Activated CD4-positive, alpha-beta memory T cell treated with anti-CD3 and anti-CD28 coated beads, Interleukin-2, amount 10 ng/mL, durations not matched to agents 7 days and 5 days (primary cell): ENCODE measurements around the gene NOSTRIN. TPM values are rescaled to one million over a fixed set of nuclear protein-coding genes. Genes with fewer than 3 reads are reported as not detected.

Source experiments
- CTCF ChIA-PET: fragments of 350-600 bp; sonication (Branson Sonifier 250); formaldehyde crosslinking; loops from one replicate; lab custom pipeline; 2021; ENCODE audit warnings: antibody characterized with exemption, inconsistent platforms; lab: Charles Lee
- POLR2A ChIA-PET: fragments of 350-600 bp; sonication (Branson Sonifier 250); formaldehyde crosslinking; loops from one replicate; lab custom pipeline; 2021; ENCODE audit warnings: antibody characterized with exemption; lab: Charles Lee
- DNase-seq: peaks from one replicate; pipeline ENCODE4 v3.0.0-alpha.2; 2020
- H3K27ac Mint-ChIP-seq: one replicate; pipeline ENCODE4 v1.8.0; 2021; ENCODE audit warnings: mild to moderate bottlenecking, mixed read lengths
- H3K27me3 Mint-ChIP-seq: one replicate; pipeline ENCODE4 v1.8.0; 2021; ENCODE audit warnings: mixed read lengths
- H3K36me3 Mint-ChIP-seq: one replicate; pipeline ENCODE4 v1.8.0; 2021; ENCODE audit warnings: low read depth, mixed read lengths
- H3K4me1 Mint-ChIP-seq: one replicate; pipeline ENCODE4 v1.8.0; 2021; ENCODE audit warnings: mixed read lengths
- H3K4me3 Mint-ChIP-seq: one replicate; pipeline ENCODE4 v1.8.0; 2021; ENCODE audit warnings: mild to moderate bottlenecking, mixed read lengths
- H3K9me3 Mint-ChIP-seq: one replicate; pipeline ENCODE4 v1.8.0; 2021; ENCODE audit warnings: mixed read lengths
- total RNA-seq, 2 experiments: library from RNA; stranded (reverse); gene quantifications; one replicate each; pipeline ENCODE4 v1.2.3, GENCODE V29; 2021

NOSTRIN gene
- total RNA-seq, 2 experiments from 2014 or later = not detected

DNA sequence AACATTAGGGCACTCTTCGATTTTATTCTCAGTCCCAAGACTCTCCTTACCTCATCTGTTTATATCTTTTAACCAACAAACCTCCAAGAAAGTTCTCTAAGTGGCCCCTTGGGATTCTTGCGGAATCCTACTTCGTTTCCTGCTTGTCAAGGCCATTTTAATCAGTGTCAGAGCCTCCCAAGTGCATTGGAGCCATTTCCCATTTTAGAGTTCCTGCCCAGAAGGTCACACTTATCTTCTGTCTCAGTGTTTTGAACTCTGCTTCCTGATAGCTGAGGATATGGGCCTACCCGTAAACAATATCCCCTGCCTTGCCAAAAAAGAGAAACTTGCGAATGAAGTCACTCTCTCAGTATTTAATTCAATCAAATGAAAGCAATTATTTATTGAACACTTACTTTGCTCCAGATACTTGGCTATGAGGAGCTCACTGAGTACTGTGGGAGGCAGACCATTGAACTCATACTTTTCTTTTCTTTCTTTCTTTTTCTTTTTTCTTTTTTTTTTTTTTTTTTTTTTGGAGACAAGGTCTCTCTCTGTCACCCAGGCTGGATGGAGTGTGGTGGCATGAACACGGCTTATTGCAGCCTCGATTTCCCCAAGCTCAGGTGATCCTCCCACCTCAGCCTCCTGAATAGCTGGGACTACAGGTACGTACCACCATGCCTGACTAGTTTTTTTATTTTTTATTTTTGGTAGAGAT lies 5.7 kb upstream of the NOSTRIN start:
- Mint-ChIP-seq H3K27ac (no peak overlapping the region), H3K27me3 (peaks cover 2% of the 10 kb centered on the region), H3K9me3 (no peaks in the 10 kb centered on the region), H3K36me3 (no peaks in the 10 kb centered on the region), H3K4me1 (peaks cover 2% of the 10 kb centered on the region), H3K4me3 (no peak overlapping the region)
- CTCF ChIA-PET = interaction anchor here (0.8 kb wide), 1 partner anchor 30 kb away, joined by 4 read pairs; no protein-coding TSS in a partner anchor
- no peak for DNase-seq
- POLR2A ChIA-PET = no interaction called here

DNA sequence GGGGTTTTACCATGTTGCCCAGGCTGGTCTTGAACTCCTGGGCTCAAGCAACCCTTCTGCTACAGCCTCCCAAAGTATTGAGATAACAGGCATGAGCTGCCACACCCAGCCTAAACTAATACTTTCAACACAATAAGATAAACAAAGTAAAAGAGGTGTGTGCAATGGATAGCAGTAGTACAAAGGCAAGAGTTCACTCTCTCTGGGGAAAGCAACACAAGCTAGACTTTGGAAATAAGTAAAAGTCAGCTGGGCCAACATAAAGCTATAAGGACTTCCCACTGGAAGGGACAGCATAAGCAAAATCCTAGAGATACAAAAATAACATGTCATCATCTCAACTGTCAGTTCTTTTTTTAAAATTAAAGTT lies 5.2 kb upstream of the NOSTRIN start:
- H3K27ac Mint-ChIP-seq = no peak overlapping the region
- ChIA-PET CTCF (interaction anchor here (0.8 kb wide), 1 partner anchor 31 kb away, joined by 4 read pairs; no protein-coding TSS in a partner anchor), POLR2A (interaction anchor here (1.0 kb wide), 1 partner anchor 37 kb away, joined by 3 read pairs; no protein-coding TSS in a partner anchor)

DNA sequence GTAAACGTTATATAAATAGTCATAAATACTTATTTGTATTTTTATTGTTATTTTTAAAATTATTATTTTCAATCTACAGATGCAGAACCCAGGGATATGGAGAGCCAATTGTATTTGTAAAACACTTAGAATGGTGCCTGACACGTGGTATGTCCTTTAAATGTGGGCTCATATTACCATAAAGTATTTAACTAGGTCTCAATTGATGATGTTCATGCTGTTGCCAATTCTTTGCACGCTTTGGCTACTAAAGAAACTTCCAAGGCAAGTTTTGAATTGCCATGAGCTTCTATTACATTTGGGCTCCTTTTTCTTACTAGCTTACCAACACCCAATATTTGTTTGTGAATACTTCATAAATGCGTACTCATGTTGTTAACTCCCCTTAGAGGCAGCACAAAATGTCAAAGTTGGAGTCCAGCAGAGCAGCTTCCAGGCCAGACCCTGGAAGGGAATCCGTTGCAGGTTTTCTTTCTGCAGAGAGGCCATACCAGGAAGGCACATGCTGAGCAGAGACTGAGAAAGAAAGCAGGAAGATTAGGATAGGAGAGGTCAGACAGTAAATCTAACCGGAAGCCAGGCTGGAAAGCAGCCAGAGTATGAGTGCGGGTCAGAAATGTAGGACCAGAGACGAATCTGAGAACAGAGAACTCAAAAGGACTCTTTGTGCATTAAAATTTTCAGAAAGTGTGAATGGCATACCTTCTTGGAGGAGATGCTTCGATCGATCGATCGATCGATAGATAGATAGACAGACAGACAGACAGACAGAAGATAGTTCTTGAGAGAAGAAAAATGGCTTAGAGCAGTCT lies 4.2 kb upstream of the NOSTRIN start:
- no peak for DNase-seq
- CTCF ChIA-PET = no interaction called here
- POLR2A ChIA-PET = interaction anchor here (1.0 kb wide), 1 partner anchor 36 kb away, joined by 3 read pairs; no protein-coding TSS in a partner anchor
- no peaks in the 10 kb centered on the region for H3K36me3 Mint-ChIP-seq
- H3K27ac Mint-ChIP-seq = no peak overlapping the region
- no peaks in the 10 kb centered on the region for H3K9me3 Mint-ChIP-seq
- H3K4me1 Mint-ChIP-seq = peaks cover 17% of the 10 kb centered on the region
- H3K4me3 Mint-ChIP-seq = no peak overlapping the region
- peaks cover 2% of the 10 kb centered on the region for H3K27me3 Mint-ChIP-seq

More for the DNA sequence above, 5.2 kb upstream of the NOSTRIN start:
- no peak for DNase-seq
- Mint-ChIP-seq H3K9me3 (no peaks in the 10 kb centered on the region), H3K4me1 (peaks cover 7% of the 10 kb centered on the region), H3K36me3 (no peaks in the 10 kb centered on the region), H3K27me3 (peaks cover 2% of the 10 kb centered on the region), H3K4me3 (no peak overlapping the region)

DNA sequence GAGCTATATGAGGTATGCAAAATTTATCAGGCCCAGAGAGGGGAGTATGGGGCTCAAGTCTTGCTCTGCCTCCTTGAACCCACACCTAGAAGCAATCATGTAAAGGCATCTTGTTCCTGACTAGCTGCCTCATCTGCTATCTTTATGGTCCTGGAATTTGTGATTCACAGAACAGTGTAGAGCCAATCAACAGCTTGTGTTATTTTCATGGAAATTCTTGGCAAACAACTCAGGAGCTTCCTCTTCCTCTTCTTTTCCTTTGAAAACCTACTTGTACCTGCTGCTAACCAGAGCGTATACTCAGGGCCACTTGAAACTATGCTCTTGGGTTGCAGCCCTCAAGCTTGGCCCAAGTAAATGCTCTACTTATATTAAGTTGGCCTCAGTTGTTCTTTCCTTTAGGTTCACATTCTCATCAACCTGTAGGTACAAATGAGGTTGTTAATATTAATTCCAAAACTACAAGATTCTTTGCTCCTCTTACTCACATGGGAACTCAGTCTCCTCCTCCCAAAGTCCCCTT lies 3.5 kb upstream of the NOSTRIN start:
- H3K36me3 Mint-ChIP-seq = no peaks in the 10 kb centered on the region
- H3K4me3 Mint-ChIP-seq = no peak overlapping the region
- CTCF ChIA-PET = no interaction called here

DNA sequence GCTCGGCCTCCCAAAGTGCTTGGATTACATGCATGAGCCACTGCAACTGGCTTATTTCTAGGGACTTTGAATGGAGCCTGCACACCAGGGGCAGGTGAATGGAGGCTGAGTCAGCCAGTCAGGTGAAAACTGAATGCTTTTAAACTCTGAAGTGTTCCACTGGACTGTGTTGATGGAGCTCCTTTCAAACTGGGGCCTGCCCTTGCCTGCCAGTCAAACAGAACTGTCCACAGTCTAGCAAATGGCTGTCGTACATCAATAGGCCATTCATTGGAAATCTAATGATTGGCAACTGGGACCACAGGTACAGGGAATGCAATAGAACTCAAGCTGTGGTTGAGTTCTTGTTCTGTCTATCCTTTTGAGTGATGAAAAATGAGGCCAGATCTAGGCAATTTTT lies 966 bp upstream of the NOSTRIN start:
- Mint-ChIP-seq H3K9me3 (no peaks in the 10 kb centered on the region), H3K27ac (no peak overlapping the region), H3K27me3 (no peaks in the 10 kb centered on the region), H3K36me3 (no peaks in the 10 kb centered on the region), H3K4me3 (no peak overlapping the region), H3K4me1 (peaks cover 19% of the 10 kb centered on the region)
- DNase-seq = no peak
- ChIA-PET CTCF (no interaction called here), POLR2A (no interaction called here)

More for the DNA sequence above, 3.5 kb upstream of the NOSTRIN start:
- no peaks in the 10 kb centered on the region for H3K9me3 Mint-ChIP-seq
- peaks cover 1% of the 10 kb centered on the region for H3K27me3 Mint-ChIP-seq
- DNase-seq = no peak
- peaks cover 19% of the 10 kb centered on the region for H3K4me1 Mint-ChIP-seq
- POLR2A ChIA-PET = interaction anchor here (0.5 kb wide), 1 partner anchor 418 kb away, joined by 3 read pairs; no protein-coding TSS in a partner anchor
- H3K27ac Mint-ChIP-seq = no peak overlapping the region

DNA sequence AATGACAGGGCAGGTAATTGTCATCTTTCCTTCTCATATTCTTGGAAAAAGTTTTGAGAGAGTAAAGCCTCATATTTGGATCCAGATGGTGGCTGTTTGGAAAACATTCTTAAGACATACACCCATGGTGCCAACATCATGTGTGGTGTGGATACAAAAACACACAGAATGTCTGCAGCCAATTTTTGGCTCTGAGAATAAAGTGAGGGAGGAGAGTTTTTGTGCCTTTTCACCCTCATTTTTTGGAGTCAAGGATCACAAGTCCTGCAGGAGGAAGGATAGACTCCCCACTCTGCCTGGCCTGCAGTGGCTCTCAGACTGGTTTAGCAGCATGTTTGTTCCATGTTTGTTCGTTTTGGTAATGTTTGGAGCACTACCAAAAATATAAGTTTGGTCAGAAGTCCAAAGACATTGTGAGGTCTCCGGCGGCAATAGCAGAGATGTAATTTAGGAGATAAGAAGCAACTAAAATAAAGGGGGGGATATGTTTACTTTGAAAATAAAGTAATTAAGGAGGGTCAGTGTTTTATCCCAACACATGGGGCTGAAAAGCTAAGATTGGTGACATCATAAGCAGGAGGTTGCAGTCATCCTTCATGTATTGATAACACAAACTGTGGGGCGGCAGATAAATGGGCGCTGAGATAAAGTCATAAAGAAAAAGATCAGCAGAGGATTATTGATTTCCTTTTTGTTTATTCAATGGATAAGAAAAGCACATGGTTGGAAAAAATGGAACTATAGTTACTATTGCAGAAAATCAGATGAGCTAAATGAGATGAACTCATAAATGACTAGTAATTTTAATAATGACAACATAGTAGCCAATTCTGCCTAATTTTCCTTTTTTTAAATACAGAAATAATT lies 655 bp downstream of the NOSTRIN start:
- H3K36me3 Mint-ChIP-seq = no peaks in the 10 kb centered on the region
- H3K27ac Mint-ChIP-seq = no peak overlapping the region
- peaks cover 19% of the 10 kb centered on the region for H3K4me1 Mint-ChIP-seq
- ChIA-PET CTCF (interaction anchor here (1.2 kb wide), 1 partner anchor 28 kb away, joined by 4 read pairs; no protein-coding TSS in a partner anchor), POLR2A (no interaction called here)
- no peak for DNase-seq
- H3K9me3 Mint-ChIP-seq = no peaks in the 10 kb centered on the region
- peaks cover 3% of the 10 kb centered on the region for H3K27me3 Mint-ChIP-seq
- no peak overlapping the region for H3K4me3 Mint-ChIP-seq

DNA sequence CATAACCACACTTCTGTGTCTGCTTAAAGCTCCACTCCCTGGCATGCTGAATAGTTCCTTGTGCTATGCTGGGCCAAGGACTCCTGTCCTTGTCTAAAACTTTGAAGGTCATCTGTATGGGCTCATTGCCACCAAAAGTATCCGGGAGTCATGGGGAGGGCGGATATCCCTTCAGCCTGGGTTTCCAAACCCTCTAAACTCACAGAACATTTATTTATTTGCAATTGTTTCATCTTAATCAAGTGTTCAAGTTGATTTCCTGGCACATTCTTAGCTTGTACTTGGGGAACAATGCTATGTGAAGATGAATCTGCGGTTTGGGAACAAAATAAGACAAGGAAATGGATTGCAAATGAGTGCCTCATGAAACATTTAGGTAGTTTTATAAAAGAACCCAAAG lies 1.8 kb downstream of the NOSTRIN start:
- CTCF ChIA-PET = no interaction called here
- POLR2A ChIA-PET = no interaction called here
- Mint-ChIP-seq H3K4me3 (no peak overlapping the region), H3K36me3 (no peaks in the 10 kb centered on the region), H3K9me3 (no peaks in the 10 kb centered on the region), H3K27me3 (peaks cover 3% of the 10 kb centered on the region), H3K4me1 (peaks cover 19% of the 10 kb centered on the region), H3K27ac (no peak overlapping the region)
- DNase-seq = no peak

DNA sequence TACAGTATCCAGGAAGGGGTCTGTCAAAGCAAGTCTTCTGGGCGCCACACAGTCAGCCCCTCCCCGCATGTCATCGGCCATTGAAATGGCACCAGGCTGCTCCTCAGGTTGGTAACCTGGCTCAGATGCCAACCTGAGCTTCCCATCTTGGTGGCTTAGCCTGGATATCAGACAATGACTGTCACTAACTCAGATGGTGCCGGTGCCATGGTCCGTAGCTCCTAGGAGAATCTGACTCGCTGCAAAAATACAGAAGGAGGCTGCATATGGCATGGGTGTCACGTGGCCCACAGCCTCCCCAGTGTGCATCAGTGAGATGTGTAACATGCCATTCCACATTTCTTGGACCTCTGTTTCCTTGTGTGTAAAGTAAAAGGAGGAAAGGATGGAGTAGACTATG lies 3.2 kb downstream of the NOSTRIN start:
- peaks cover 3% of the 10 kb centered on the region for H3K27me3 Mint-ChIP-seq
- no peaks in the 10 kb centered on the region for H3K36me3 Mint-ChIP-seq
- H3K4me1 Mint-ChIP-seq = peaks cover 19% of the 10 kb centered on the region
- H3K9me3 Mint-ChIP-seq = no peaks in the 10 kb centered on the region
- POLR2A ChIA-PET = no interaction called here
- no peak overlapping the region for H3K4me3 Mint-ChIP-seq
- CTCF ChIA-PET = no interaction called here
- H3K27ac Mint-ChIP-seq = no peak overlapping the region
- no peak for DNase-seq

DNA sequence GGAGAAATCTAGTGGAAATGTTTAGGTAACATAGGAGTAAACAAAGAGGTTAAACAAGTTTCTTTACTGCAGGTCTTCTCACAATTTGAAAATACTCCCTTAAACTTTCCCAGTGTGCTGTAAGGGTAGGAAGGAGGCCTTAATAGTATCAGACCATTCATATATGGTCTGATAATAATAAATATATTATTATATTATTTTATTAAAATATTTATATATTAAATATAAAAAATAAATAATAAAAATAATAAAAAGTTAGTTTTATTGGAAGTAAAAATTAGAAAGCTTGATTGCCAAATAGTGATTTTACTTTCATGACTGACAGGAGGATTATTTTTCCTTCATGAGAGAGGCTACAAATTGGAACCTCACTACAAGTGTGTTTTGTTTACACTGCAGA lies 7.1 kb downstream of the NOSTRIN start:
- no peak overlapping the region for H3K4me3 Mint-ChIP-seq
- DNase-seq = no peak
- ChIA-PET POLR2A (no interaction called here), CTCF (no interaction called here)
- no peaks in the 10 kb centered on the region for H3K4me1 Mint-ChIP-seq
- no peaks in the 10 kb centered on the region for H3K9me3 Mint-ChIP-seq
- peaks cover 3% of the 10 kb centered on the region for H3K27me3 Mint-ChIP-seq
- H3K36me3 Mint-ChIP-seq = no peaks in the 10 kb centered on the region
- no peak overlapping the region for H3K27ac Mint-ChIP-seq

DNA sequence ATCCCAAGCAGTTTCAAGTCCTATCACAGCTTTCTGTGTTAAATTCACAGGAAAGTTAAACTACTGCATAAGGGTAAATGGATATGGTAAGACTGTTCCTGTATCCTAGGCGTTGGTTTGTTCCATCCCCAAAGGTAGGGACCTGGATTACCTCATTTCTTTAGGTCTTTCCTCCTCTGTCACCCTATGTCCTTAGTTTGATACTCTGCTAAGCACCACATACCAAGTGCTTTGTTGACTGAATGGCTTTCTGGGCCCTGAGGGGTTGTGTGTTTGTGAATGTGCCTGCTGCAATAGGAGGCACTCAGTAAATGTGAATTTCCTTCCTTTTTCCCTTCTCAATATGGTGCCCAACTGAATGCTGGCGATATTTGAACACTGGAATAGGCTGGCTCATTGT lies 7.8 kb downstream of the NOSTRIN start:
- Mint-ChIP-seq H3K27me3 (peaks cover 3% of the 10 kb centered on the region), H3K27ac (no peak overlapping the region), H3K4me1 (no peaks in the 10 kb centered on the region), H3K9me3 (no peaks in the 10 kb centered on the region), H3K36me3 (no peaks in the 10 kb centered on the region), H3K4me3 (no peak overlapping the region)
- POLR2A ChIA-PET = no interaction called here
- no peak for DNase-seq
- CTCF ChIA-PET = no interaction called here

DNA sequence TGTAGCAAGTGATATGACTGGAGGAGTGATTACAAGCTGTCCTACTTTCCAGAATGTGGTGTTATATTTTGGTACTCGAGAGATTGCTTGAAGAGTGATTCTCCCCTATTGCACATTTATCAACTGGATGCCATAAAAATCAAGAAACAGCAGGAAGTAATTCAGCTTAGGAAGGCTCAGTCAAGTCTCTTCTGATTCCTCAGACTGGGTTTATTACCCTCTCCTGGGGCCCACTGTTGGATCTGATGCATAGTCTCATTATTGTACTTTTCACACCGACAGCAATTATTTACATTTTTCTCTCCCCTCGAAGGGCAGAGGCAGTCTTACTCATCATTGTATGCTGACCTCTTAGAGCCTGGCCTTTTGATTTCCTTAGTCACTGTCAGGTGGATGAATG lies 9.3 kb downstream of the NOSTRIN start:
- no peak overlapping the region for H3K27ac Mint-ChIP-seq
- H3K9me3 Mint-ChIP-seq = no peaks in the 10 kb centered on the region
- peaks cover 5% of the 10 kb centered on the region for H3K27me3 Mint-ChIP-seq
- ChIA-PET POLR2A (no interaction called here), CTCF (no interaction called here)
- H3K4me1 Mint-ChIP-seq = no peaks in the 10 kb centered on the region
- no peaks in the 10 kb centered on the region for H3K36me3 Mint-ChIP-seq
- no peak for DNase-seq
- H3K4me3 Mint-ChIP-seq = no peak overlapping the region

DNA sequence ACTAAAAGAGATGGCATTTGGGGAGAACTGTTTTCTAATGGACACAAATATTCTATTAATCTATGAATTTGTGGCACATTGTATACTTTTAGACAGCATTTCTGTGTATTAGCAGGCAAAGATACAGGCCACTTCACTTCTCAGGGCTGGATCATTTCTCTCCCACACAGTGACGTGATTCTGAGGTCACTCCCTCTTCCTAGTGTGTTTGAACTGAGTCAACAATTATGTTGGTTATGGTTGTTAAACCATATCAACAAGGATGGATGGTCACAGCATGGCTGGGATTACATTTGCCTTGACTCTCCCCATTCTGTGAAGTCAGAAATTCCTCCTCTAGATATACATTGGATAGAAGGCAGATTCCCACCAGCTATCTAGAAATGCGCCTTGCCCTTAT lies 11.6 kb downstream of the NOSTRIN start:
- DNase-seq = no peak
- H3K4me3 Mint-ChIP-seq = no peak overlapping the region
- POLR2A ChIA-PET = no interaction called here
- no peaks in the 10 kb centered on the region for H3K36me3 Mint-ChIP-seq
- CTCF ChIA-PET = no interaction called here
- no peaks in the 10 kb centered on the region for H3K4me1 Mint-ChIP-seq
- no peak overlapping the region for H3K27ac Mint-ChIP-seq
- peaks cover 2% of the 10 kb centered on the region for H3K27me3 Mint-ChIP-seq
- H3K9me3 Mint-ChIP-seq = no peaks in the 10 kb centered on the region
